PFSK-1 (cell line): ENCODE data around the gene RABGAP1.

Experiments used
- POLR2AphosphoS5 ChIP-seq: IDR thresholded peaks from 2 replicates; pipeline ENCODE4 v1.6.1; 2012; ENCODE audit warnings: low read depth, mild to moderate bottlenecking, control low read depth, low read length, moderate library complexity
- SIN3A ChIP-seq: IDR thresholded peaks from 2 replicates; pipeline ENCODE4 v1.6.1; 2012; ENCODE audit warnings: mild to moderate bottlenecking, low read length, moderate library complexity, borderline replicate concordance; ENCODE audit not compliant: insufficient read depth

DNA sequence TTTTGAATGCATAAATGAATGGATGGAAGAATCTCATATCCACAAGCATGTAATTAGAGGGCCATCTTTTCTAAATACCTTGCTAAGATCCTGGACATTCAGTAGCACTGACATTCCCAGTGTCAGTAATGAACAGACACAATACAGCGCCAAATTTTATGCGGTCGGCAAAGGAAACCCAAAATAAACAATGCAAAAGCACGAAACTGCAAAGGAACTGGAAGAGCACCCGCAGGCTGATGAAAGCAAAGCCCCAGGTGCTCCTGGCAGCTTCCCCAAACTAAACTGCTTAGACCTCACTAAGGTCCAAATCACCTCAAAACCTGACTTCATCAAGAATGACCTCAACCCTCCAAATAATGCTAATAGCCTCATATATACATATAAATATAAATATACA, 194.6 kb downstream of the RABGAP1 start:
- TF ChIP-seq POLR2AphosphoS5, result no peak
- no peak for TF ChIP-seq SIN3A
